GM21360 (cell line): Measurements from ENCODE around the gene CHST11.
"Not testable (repeated sequence)": the region's sequence is repeated elsewhere in the genome, so short reads cannot be mapped to it uniquely, and the experiment has no call there.

Experiments
- ATAC-seq: cut with Tn5 transposase; IDR thresholded peaks from one replicate; pipeline ENCODE4 v1.9.1; 2021; ENCODE audit warnings: mild to moderate bottlenecking, moderate library complexity; ENCODE audit not compliant: unreplicated experiment

The CHST11 gene

DNA sequence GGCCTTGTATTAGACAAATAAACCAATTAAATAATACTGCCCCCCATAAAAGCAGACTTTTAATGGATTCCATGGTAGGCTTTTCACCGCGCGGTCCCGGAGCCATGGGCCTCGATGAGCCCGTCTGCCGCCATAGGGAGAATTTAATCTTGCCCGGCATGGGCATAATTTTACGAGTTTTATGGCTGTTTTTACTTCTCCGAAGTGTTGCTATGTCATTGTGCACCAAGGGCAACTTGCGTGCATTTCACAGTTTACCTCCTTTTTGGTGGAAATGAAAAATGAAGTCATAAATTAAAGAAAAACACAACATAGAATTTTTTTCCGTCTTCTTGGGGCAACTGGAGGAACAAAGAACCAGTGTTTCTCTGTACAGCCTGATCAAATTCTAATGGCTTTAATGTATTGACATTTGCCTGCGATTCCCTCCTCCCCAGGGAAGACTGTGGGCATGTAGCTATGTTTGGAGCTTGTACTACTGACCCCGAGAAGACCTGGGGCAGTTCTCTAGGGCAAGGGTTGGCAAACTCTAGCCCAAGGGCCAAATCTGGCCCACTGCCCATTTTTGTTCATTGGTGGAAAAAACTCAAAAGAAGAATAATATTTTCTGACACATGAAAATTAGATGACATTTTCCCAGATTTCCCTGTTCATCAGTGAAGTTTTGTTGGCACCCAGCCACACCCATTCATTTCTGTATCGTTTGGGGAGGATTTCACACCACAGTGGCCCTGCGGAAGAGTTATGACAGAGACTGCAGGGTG is 142.7 kb downstream of the CHST11 start:
- ATAC-seq = no peak

DNA sequence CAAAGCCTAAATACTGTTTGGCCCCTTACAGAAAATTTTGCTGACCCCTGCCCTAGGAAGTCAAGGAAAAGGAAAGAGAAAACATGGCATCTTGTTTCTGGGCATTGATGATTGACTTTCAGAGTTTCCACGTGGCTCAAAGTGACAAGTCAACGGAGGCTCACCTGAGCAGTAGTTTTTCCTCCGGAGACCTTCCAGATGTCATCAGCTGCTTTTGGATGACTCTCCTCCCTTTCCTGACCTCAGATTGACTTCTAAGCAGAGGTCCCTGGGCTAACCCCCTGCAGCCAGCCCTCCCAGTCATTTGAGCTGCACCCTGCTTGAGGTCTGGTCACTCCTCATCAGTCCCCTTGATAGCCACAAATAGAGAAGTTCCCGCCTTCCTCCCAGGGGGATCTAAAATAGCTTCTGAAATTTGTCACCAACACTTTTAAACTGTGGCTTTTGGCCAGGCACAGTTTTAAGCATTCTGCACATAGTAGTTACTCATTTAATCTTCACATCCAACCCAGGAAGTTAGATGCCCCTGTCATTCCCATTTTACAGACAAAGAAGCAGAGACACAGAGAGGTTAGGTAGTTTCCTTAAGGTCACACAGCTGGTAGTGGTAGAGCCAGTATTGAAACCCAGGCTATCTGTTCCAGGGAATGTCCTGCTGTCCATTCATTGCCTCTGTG is 143.4 kb downstream of the CHST11 start:
- no peak for ATAC-seq

DNA sequence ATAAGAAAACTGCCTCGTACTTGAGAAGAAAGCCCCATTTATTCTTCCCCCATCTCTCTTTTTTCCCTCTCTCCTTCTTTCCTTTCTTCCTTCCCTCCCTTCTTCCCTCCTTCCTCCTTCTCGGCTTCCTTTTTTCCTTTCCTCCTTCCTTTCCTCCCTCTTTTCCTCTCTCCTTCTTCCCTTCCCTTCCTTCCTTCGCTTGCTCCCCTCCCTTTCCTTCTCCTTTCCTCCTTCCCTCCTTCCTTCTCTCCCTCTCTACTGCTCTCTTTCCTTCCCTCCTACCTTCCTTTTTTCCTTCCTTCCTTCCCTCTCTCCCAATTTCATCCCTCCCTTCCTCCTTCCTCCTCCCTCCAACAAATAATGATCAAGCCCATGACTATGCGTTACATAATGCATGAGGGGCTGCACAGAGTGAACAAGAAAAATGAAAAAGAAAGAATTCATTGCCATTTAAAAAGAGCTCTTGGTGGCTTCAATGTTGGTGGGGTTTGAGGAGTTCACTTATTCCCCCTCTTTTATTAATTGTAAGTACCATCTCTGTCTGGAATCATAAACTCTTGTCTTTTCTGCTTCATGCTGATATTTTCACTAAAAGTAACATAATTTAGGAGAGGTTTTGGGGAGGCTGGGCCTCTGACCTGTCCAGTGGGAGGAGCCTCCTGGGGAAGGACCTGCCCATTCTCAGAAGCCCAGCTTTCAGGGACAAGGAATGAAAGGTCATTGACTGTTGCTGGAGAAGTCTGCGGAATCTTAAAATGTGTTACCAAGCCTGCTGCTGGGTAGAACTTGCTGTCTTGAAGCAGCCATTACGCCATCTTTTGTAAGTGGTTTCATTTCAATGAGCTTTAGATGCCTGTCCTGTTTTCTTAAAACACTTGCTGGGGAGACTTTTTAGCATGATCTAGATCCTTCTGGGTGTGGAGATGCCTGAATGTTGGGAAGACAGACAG is 144.3 kb downstream of the CHST11 start:
- ATAC-seq = no peak

DNA sequence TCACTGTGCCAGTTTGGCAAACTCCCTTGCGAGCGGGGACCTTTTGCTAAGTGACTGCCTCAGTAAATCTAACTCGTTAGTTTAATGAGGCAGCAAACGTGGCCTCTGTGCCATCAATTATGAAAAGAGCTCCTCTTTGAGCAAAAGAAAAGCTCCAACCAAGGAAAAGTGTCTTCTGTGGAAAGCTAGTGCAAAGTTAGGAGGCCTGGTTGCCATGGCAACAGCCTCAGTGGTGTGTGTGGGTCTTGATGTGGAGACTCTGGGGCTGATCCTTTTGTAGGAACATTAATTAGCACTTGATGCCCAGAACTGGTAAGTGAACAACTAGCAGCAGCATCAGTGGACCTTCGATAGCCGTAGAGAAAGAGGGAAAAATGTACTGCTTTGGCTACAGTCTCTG is 145.7 kb downstream of the CHST11 start:
- ATAC-seq = no peak

DNA sequence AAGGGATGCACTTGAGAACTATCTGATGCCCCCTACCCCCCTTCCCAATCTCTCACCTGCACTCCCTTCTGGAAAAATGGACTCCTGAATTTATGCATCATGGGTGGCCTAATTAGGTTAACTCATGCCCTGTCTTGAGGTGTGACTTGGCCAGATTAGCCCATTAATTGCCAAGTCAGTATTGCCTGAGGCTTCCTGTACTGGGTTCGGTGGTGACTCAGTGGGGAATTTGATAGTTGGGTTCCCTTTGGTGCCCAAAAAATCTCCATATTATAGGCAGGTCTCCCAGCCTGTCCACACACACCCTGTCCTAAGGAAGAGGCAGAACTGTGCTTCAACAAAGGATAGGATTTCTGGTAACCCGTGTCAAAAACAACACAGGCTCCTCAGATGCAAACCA is 146.1 kb downstream of the CHST11 start:
- ATAC-seq = no peak

DNA sequence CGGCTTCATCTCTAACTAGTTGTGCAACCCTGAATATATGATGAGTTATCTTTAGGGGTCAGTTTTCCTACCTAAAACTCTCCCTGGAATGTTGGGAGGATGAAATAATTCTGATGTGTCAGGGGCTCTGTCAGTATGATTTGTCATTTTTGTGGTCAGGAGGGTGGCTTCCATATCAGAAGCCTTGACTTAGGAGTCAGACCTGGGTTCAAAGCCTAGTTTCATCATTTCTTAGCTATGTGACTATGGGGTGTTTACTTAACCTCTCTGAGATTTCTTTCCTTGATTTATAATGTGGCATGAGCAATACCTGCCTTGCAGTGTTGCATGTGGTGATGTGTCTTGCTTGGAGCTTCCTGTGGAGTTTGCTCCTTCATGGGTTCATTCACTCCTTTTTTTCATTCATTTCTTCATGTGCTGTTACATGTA is 146.8 kb downstream of the CHST11 start:
- no peak for ATAC-seq

DNA sequence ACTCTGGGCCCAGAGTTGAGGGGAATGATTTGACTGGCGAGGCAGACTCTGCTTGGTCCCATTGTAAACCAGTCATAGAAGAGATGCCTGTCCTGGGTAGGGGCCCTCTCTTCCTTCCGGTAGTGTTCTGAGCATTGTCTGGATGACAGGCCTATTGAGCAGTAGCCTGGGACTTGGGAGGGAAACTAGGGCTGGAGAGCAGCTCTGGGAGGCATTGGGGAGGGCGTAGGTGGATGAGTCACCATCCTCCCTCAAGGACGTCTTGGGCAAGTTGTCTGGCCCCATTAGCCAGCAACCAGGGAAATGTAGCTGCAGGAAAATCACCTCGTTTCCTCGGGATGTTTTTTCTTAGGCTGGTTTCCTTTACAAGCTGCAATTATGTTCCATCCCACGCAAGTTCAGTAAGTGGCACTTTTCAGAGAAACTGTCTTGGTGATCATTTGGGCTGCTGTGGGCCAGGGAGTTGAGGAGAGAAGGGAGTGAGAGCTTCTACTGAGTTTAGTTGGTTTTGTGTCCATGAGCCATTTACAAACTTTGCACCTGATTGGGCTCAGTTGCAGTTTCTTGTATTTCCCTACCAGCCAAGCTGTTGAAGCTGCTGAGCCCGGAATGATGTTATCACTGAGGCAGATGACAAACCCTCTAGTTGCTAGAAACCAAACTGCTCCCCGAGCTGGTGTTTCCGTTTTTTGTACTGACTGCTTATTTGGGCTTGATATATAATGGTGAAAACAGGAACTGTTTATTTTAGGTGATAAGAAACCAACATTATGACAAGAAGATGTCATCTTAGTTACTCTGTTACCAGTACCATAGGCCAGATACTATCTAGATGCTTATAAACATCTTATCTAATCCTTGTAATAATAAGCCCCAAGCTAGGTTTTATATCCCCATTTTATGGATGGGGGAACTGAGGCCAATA is 147.6 kb downstream of the CHST11 start:
- ATAC-seq = peak; percentile 61

DNA sequence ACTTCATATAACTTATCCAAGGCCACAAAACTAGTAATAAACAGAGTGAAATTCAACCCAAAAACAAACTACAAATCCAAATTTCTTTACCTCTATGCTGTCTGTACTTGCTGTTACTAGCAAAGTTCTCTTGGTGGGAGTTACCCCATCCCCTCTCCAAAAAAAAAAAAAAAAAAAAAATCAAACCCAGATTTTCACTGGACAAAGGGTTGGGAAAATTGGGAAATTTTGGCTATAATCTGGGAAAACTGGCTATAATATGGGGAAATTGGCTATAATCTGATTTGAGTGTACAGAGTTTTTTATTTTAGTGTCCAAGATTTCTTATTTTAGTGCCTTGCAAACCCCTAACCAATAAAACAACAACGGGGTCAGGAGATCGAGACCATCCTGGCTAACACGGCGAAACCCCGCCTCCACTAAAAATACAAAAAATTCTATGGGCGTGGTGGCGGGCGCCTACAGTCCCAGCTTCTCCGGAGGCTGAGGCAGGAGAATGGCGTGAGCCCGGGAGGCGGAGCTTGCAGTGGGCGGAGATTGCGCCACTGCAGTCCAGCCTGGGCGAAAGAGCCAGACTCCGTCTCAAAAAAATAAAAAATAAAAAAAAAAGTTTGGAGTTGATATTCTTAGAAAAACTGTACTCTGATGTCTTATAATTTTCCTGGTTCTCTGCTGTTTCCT is 148.4 kb downstream of the CHST11 start:
- ATAC-seq = no peak

DNA sequence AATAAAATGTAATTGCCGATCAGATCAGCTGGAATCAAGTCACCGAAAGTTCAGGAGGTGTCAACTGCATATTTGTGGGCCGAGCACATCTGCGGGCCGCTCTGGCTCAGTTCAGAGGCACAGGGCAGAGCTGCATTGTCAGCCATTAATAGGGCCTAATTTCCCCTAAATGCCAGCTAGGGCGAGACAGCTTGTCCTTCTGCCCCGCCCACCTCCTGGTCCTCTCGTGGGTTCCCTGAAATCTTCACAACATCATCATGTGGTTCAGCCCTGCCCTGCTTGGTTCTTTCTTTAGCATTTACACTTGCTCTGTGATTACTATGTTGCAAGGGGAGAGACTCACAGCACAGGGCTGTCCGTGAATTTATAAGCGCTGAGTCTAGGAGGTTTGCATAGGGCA is 148.9 kb downstream of the CHST11 start:
- ATAC-seq = no peak

DNA sequence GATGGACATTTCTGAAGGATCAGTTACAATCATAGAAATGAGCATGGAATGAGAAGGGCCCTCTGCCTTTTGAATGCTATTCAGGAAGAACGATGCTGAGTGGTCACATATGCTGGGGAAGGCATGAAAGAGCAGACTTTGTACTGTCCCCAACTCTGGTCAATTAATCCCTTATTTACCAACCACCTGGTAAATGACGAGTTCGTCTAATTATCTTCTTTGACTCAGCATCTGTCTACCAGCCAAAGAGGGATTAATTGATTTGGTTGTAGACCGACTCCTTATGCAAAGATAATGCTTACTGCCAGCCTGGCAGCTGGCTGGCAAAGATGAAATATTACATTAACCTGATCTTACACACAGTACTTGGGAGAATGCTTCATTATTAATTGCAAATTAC is 152.2 kb downstream of the CHST11 start:
- ATAC-seq = no peak

DNA sequence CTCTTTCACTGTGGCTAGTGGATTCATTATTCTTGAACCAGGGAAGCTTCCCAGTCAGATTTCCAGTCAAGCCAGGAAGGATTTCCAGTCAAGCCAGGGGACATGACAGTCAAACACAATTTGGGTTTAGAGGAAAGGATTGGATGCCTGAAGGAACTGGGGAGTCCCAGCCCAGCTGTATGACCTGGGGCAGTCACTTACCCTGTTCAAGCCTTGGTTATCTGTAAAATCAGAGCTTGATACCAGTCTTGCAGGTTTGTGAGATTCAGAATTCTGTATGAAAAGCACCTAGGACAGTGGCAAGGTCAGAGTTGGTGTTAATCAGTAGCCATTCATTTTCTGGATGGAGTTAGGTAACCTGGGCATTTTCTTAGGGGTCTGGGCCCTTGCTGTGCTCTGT is 152.7 kb downstream of the CHST11 start:
- ATAC-seq = no peak

DNA sequence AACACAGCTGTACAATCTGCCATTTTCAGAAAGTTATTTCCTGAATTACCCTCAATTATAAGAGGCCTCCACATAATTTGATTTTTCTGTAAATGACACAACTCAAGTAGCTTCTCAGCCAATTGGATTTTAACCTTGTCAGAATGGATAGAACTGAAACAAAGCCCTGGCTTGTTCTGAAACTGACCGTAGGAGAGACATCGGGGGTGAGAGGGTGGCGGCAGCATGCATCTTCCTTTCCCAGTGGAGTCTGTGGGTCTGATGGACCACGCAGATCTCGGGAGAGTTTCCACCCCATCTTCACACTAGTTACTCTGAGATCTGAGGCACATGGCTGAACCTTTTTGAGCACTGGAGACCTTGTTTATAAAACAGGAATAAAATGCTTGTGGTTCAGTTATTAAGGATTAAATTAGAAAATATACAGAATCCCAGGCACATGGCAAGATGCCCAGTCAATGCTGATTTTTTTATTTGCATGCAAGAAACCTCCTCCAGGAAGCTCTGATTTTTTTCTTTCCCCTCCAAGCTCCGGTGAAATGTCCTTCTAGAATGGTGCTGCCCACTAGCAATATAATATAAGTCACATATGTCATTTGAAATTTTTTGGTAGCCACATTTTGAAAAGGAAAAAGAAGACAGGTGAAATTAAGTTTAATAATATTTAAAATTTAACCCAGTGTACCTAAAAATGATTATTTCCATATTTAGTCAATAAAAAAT is 153.9 kb downstream of the CHST11 start:
- no peak for ATAC-seq

DNA sequence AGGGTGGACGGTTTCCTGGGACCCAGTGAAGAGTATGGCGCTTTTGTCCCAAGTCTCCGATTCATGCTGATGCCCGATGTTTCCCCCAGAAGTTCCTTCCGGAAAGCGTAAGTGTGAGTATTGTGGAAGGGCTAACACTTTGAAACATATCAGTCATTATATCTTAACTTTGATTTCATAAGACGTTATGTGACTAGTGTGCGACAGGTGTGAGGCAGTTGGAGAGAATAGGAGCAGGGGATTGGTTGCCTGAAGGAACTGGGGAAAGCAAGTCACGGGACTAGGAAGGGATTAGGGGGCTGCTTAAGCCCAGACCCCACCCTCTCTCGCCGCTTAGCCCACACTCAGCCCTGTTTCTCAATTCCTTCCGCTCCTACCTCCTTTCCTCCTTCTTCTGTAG is 154.9 kb downstream of the CHST11 start:
- ATAC-seq = no peak

DNA sequence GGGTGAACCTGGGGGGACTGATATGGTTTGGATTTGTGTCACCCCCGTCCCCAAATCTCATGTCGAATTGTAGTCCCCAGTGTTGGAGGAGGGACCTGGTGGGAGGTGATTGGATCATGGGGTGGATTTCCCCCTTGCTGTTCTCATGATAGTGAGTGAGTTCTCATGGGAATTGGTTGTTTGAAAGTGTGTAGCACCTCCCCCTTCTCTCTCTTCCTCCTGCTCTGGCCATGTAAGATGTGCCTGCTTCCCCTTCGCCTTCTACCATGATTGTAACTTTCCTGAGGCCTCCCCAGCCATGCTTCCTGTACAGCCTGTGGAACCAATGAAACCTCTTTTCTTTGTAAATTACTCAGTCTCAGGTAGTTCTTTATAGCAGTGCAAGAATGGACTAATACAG is 156.6 kb downstream of the CHST11 start:
- not testable (repeated sequence) for ATAC-seq

DNA sequence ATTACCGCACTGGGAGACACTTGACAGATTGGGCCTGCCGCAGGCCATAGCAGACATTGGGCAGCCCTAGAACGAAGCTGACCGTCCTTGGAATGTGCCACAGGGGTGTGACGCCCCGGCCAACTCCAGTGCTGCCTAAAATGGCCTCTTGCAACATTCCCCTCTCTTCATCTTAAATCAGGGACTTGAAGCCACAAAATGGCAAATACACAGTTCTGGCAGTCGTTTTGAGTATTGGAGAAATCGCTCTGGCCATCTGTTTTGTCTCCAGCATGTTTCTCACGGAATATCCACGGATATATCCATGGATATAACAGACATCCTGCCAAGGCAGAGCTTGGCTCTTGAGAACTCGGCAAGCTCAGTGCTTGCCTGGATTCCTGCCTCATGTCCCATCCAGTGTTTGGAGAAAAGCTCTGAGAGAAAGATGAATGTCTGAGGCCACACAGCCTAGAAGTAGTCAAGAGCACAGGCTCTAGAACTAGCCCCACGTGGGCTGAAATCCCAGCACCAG is 158.4 kb downstream of the CHST11 start:
- ATAC-seq = no peak

DNA sequence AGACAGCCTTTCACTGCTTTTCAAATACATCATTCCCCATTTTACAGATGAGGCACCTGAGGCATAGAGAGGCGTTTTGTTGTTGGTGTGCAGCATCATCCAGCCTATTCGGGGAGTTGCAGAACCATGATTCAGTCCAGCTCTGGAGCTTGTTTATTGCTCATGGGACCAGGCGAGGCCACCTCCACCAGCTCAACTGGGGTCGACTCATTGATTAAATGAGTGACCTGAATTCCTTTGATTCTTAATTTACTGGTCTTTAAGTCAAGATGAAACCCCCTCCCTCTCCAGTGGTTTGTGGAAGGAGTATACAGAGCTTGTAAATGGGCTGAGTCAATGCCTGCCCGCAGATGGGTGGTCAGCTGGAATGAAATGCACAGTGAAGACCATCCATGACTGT is 161.9 kb downstream of the CHST11 start:
- ATAC-seq = no peak

DNA sequence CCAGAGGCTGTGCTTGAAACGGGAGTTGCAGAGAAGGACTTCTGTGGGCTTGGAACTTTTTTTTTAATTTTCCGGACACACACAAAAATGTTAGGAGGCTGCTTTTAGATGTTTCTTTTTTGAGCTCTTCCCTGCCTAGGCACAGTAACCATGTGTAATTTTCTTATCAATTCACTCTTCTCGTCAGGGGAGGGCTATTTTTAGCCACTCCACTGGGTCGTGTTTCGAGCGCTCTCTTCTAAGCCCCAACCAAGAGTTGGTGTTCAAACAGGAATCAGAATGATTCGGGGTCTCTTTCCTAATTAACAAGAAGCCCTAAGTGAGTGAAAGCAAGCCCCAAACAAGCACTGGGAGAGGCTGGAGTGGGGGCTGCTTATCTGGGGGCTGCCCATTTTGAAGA is 162.6 kb downstream of the CHST11 start:
- no peak for ATAC-seq

DNA sequence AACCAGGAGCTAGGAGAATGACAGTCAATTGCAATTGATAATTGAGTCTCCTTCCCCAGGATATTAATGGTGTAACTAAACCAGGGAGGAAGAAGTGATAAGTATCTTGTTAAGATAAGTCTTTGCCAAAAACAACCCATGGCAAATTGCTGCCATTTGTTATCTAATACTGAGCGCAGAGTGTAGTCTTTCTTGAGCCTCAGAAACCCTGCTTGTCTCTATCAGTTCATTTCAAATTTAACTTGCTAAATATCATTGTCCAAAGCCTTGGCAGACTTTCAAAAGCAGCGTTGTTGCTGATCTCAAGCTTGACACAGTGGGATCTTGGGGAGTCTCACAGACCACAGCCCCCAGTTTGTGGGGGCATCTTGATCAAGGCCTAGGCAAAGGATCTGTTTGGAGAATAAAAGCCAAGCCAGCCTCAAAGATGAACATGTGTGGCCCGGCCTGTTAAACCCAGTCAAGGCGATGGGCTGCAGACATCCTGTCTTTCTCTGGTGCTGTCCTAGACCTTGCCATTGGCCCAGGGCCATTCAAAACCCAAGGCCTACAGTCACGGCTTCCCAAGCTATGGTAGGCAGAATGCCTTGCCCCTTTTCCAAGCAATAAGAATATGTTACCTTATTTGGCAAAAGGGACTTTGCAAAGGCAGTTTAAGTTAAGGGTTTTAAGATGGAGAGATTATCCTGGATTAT is 164.2 kb downstream of the CHST11 start:
- no peak for ATAC-seq
